ENCODE results near the gene ASB7. TPM values are rescaled to one million over a fixed set of nuclear protein-coding genes. Genes with fewer than 3 reads are reported as not detected.

Gene ASB7
- total and polyA plus RNA-seq, 2 experiments from 2014 or later: 10.3 to 17.5 TPM

- Histone ChIP-seq H3K79me2 (no peaks in the 10 kb centered on the region), H3K9me2 (replicated peaks; ENCODE audit: insufficient read depth) (no peaks in the 10 kb centered on the region), H3K9me3 (ENCODE audit: low read depth) (no peaks in the 10 kb centered on the region), H3K36me3 (replicated peaks; ENCODE audit: insufficient read depth, low read depth) (no peaks in the 10 kb centered on the region), H3K4me3 (no peak overlapping the region), H3K4me1 (ENCODE audit: insufficient read depth) (peaks cover 3% of the 10 kb centered on the region), H2AFZ (no peak overlapping the region), H3K27me3 (no peaks in the 10 kb centered on the region), H3K27ac (peak overlapping the region; percentile 57), H4K20me1 (ENCODE audit: insufficient read depth, poor library complexity, severe bottlenecking) (no peaks in the 10 kb centered on the region), H3K4me2 (peak overlapping the region; percentile 10)
- TF ChIP-seq EZH2 (IDR thresholded peaks at IDR 0.05; ENCODE audit: borderline replicate concordance): no peak
- no peak for TF ChIP-seq EZH2phosphoT487 (IDR thresholded peaks at IDR 0.05; ENCODE audit: low read depth, severe bottlenecking, unreplicated experiment)
- TF ChIP-seq CTCF (IDR thresholded peaks at IDR 0.05; ENCODE audit: poor library complexity): no peak
- 66% methylated on average over 4 of the region's 4 CpGs for WGBS (ENCODE audit: low lambda C conversion rate, missing lambda C conversion rate)
- DNase-seq (ENCODE audit: low spot score): no peak
Observed at GRCh38 chr15:100694381-100695021, 92.1 kb downstream of the ASB7 start.

- H3K36me3 ChIP-seq (replicated peaks; ENCODE audit: insufficient read depth, low read depth): no peaks in the 10 kb centered on the region
- peak overlapping the region; percentile 10 for H3K4me2 ChIP-seq
- H3K4me3 ChIP-seq: no peak overlapping the region
- peaks cover 3% of the 10 kb centered on the region for H3K4me1 ChIP-seq (ENCODE audit: insufficient read depth)
- WGBS (ENCODE audit: low lambda C conversion rate, missing lambda C conversion rate): 93% methylated on average over 3 of the region's 3 CpGs
- no peaks in the 10 kb centered on the region for H4K20me1 ChIP-seq (ENCODE audit: insufficient read depth, poor library complexity, severe bottlenecking)
- H3K9me3 ChIP-seq (ENCODE audit: low read depth): no peaks in the 10 kb centered on the region
- H3K9me2 ChIP-seq (replicated peaks; ENCODE audit: insufficient read depth): no peaks in the 10 kb centered on the region
- H2AFZ ChIP-seq: no peak overlapping the region
- no peak for TF ChIP-seq EZH2 (IDR thresholded peaks at IDR 0.05; ENCODE audit: borderline replicate concordance)
- no peak for TF ChIP-seq CTCF (IDR thresholded peaks at IDR 0.05; ENCODE audit: poor library complexity)
- TF ChIP-seq EZH2phosphoT487 (IDR thresholded peaks at IDR 0.05; ENCODE audit: low read depth, severe bottlenecking, unreplicated experiment): no peak
- no peaks in the 10 kb centered on the region for H3K79me2 ChIP-seq
- H3K27ac ChIP-seq: peak overlapping the region; percentile 44
- no peak for DNase-seq (ENCODE audit: low spot score)
- no peaks in the 10 kb centered on the region for H3K27me3 ChIP-seq
Observed at GRCh38 chr15:100695048-100695447, 92.7 kb downstream of the ASB7 start.

GRCh38 chr15:100696452-100696851 lies 94.1 kb downstream of the ASB7 start:
- Histone ChIP-seq H3K4me3 (no peak overlapping the region), H3K36me3 (replicated peaks; ENCODE audit: insufficient read depth, low read depth) (no peaks in the 10 kb centered on the region), H3K9me2 (replicated peaks; ENCODE audit: insufficient read depth) (no peaks in the 10 kb centered on the region), H3K4me1 (ENCODE audit: insufficient read depth) (peaks cover 3% of the 10 kb centered on the region), H2AFZ (no peak overlapping the region), H4K20me1 (ENCODE audit: insufficient read depth, poor library complexity, severe bottlenecking) (no peaks in the 10 kb centered on the region), H3K9me3 (ENCODE audit: low read depth) (no peaks in the 10 kb centered on the region), H3K79me2 (no peaks in the 10 kb centered on the region), H3K27ac (no peak overlapping the region), H3K4me2 (no peak overlapping the region), H3K27me3 (no peaks in the 10 kb centered on the region)
- DNase-seq (ENCODE audit: low spot score): no peak
- 74% methylated on average over 3 of the region's 3 CpGs for WGBS (ENCODE audit: low lambda C conversion rate, missing lambda C conversion rate)
- TF ChIP-seq EZH2phosphoT487 (IDR thresholded peaks at IDR 0.05; ENCODE audit: low read depth, severe bottlenecking, unreplicated experiment) (no peak), EZH2 (IDR thresholded peaks at IDR 0.05; ENCODE audit: borderline replicate concordance) (no peak), CTCF (IDR thresholded peaks at IDR 0.05; ENCODE audit: poor library complexity) (no peak)

Small RNA genes within 50 kb of the gene (small RNA-seq; reads per million reads assigned to genes)
- gene RF00019 (not detected), gene RNU6-181P (not detected)

Other genes with a start within 250 kb of the ASB7 start
- 0.53 and 2.5 TPM in 2 replicates for gene CERS3, start 73.6 kb upstream of the ASB7 start, total RNA-seq
- 0.47 TPM in 1 of 2 replicates, not detected in the other for gene CERS3, start 73.6 kb upstream of the ASB7 start, polyA plus RNA-seq
- 26.3 and 38.0 TPM in 2 replicates for gene LINS1, start 405 bp upstream of the ASB7 start, total RNA-seq
- 3.2 and 8.1 TPM in 2 replicates for gene LINS1, start 405 bp upstream of the ASB7 start, polyA plus RNA-seq

All from hepatocyte (in vitro differentiated cells).